Activated CD4-positive, alpha-beta T cell treated with anti-CD3 and anti-CD28 coated beads, Interleukin-2, amount 50 U/mL, for 24 hours (primary cell): ENCODE measurements around the gene DDX17.

Experiments used
- DNase-seq, 2 donors: peaks; one replicate each; pipeline ENCODE4 v3.0.0-alpha.2; 2020; ENCODE audit warnings: low read depth in 1 of 2, low spot score in 1 of 2

Gene DDX17

DNA sequence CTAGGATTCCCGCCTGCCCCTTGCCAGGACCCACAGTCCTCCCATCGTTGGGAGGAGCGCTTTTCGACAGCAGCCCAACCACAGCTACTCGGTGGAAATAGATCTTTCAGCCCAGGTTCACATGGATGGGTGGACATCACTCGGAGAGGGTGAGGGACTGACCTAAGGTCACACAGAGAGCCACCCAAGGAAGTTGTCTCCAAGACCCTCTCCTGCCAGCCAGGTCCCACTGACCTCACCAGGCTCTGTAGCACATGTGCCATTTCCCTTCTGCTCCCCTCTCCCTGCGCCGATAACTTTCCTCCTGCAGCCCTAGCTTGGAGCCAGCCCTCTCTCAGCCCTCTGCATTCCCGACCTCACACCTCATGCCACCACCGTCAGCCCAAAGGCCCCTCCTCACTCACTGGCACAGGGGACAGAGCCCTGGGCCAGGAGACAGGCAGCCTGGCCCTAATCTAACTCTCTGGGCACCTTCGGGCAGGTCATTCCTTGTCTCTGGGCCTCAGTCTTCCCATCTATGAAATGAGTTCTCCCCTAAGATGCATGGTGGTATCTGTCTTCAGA, 55.8 kb downstream of the DDX17 start:
- DNase-seq, result no peak

GRCh38 chr22:38449776-38450175, 56.3 kb downstream of the DDX17 start:
- DNase-seq, result no peak

- no peak for DNase-seq
Measured at GRCh38 chr22:38448945-38449745, 57.0 kb downstream of the DDX17 start.

DNA sequence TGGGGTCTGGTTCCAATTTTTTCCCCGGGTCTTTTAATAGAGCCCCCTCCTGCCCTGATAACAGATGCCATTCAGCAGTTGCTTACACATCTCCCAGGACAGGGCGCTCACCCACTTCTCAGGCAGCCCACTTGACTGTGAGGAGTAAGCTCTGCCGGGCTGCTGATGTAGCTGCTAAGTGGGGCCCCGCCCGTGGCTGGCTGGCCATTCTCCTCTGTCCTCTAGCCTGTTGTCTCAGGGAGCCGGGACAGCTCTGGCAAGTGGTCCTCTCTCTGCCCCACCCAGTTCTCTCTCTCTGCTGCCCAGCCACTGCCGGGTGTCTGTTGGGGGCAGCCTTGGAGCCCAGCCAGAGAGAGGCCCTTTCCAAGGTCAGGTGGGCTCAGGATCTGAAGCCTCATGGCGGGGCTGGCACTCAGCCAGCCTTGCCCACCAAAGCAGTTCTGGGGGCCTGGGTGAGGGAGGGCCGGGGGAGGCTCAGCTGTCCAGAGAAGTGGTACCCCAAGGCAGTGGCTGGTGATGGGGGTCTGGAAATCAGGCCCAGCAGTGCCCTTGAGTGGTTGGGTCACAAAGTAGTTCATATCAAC, 60.0 kb downstream of the DDX17 start:
- no peak for DNase-seq

- DNase-seq, result no peak
Measured at GRCh38 chr22:38444783-38445182, 61.3 kb downstream of the DDX17 start.

GRCh38 chr22:38443628-38444521, 62.2 kb downstream of the DDX17 start:
- DNase-seq, result no peak

DNA sequence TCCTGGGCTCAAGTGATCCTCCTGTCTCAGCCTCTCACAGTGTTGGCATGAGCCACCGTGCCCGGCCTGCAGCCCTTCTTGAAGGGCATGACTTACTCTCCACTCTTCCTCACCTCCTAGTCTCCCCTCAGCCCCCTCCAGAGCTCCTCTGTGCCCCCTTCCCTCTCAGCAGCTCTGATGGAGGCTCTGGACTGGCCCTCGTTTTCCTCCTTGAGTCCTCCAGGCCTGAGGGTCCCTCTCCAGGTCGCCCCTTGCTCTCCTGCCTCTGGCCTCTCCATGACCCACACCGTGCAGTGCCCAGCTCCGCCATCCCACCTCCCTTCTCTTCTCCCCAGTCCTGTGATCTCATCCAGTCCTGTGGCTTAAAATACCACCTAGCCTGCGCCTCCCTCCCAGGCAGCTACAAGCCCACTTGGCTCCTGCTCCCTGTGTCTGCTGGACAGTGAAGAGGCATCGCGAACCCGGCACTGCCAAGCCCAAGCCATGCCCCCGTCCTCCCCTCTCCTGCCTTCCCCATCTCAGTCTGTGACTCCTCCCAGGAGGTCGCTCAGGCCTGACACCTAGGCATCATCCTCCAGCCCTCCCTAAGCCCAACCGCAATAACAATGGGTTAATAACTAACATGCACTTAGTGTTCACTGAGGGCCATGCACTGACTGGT, 63.0 kb downstream of the DDX17 start:
- no peak for DNase-seq

- no peak for DNase-seq
Measured at GRCh38 chr22:38441620-38442287, 64.4 kb downstream of the DDX17 start.

- no peak for DNase-seq
Measured at GRCh38 chr22:38440747-38441350, 65.3 kb downstream of the DDX17 start.

DNA sequence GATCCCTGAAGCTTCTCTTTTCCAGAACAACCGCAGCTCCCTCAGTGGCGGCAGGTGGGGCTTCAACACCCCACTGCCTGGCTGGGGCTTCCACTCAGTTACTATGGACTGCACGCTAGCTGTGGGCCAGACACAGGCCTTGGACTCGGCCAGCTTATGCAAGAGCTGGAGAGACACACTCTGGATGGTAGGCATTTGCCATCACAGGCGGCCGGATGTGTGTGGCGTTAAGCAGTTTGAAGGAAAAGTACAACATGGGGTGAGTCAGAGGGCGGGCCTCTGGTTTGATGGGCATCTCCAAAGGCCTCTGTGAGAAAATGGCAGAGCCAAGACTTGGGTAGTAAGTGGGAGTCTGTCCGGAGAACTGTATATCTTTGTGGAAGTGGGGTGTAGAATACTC, 68.7 kb downstream of the DDX17 start:
- DNase-seq, result no peak

GRCh38 chr22:38436629-38437395, 69.3 kb downstream of the DDX17 start:
- DNase-seq, result no peak

GRCh38 chr22:38435965-38436364, 70.1 kb downstream of the DDX17 start:
- DNase-seq, result no peak

DNA sequence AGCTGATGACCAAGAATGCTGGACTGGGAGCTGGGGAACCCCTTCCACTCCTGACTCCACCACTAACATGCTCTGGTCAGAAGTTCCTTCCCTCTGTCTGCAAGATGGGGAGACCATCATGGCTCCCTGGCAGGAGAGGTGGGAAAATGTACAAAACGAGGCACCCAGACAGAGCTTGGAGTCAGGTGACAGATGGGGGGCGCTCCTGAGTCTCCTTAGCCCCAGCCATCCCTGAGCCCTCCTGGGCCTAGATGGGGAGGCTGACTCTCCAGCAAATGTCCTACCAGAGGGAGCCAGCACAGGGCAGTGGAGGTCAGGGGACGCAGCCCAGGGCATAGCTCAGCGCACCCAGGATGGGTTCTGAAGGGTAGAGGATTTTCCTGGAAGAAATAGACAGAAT, 71.1 kb downstream of the DDX17 start:
- DNase-seq, result no peak

- DNase-seq, result no peak
Measured at GRCh38 chr22:38433871-38434270, 72.2 kb downstream of the DDX17 start.
